Uterus (tissue), 4 donors: ENCODE measurements around the gene ERGIC1. TPM values are rescaled to one million over a fixed set of nuclear protein-coding genes. Genes with fewer than 3 reads are reported as not detected.
"Not testable (repeated sequence)": the region's sequence is repeated elsewhere in the genome, so short reads cannot be mapped to it uniquely, and the experiment has no call there.

Experiments
- DNase-seq, 2 donors: peaks; one replicate each; pipeline ENCODE4 v3.0.0-alpha.2; 2019 to 2020
- H3K27ac ChIP-seq, 2 donors: fragments of 200-600 bp; sonication (generic); 1 replicate in 1 of 2; 2 replicates in 1 of 2; pipeline ENCODE4 v1.5.1; 2016 to 2018
- H3K27me3 ChIP-seq, 2 donors: fragments of 200-600 bp; sonication (generic); one replicate each; pipeline ENCODE4 v1.5.1; 2018 to 2019; ENCODE audit warnings: control low read depth in 1 of 2
- H3K36me3 ChIP-seq, 2 donors: fragments of 200-600 bp; sonication (generic); one replicate each; pipeline ENCODE4 v1.5.1; 2019; ENCODE audit warnings: control low read depth in 1 of 2
- H3K4me1 ChIP-seq, 2 donors: fragments of 200-600 bp; sonication (generic); one replicate each; pipeline ENCODE4 v1.5.1; 2018 to 2019; ENCODE audit warnings: control low read depth in 1 of 2
- H3K4me3 ChIP-seq, 2 donors: fragments of 200-600 bp; sonication (generic); 1 replicate in 1 of 2; 2 replicates in 1 of 2; pipeline ENCODE4 v1.5.1; 2018 to 2019; ENCODE audit warnings: mild to moderate bottlenecking in 1 of 2
- H3K9me3 ChIP-seq, 2 donors: fragments of 200-600 bp; sonication (generic); one replicate each; pipeline ENCODE4 v1.5.1; 2019; ENCODE audit warnings: control low read depth in 1 of 2
- CTCF ChIP-seq, 4 experiments: fragments of 200-600 bp in 2 of 4; fragments of 450-650 bp in 2 of 4; sonication (generic) in 2 of 4; IDR thresholded peaks; one replicate each; pipeline ENCODE4 v1.5.1; 2016 to 2019; ENCODE audit warnings: antibody characterized with exemption in 4 of 4, mild to moderate bottlenecking in 2 of 4, moderate library complexity in 1 of 4
- POLR2A ChIP-seq, 2 donors: fragments of 450-650 bp; IDR thresholded peaks; one replicate each; pipeline ENCODE4 v1.6.1; 2016; ENCODE audit warnings: antibody characterized with exemption in 2 of 2, mild to moderate bottlenecking in 1 of 2, moderate library complexity in 1 of 2
- intact Hi-C: fragments of 100-400 bp; cut with DNase I; formaldehyde crosslinking; loops from one replicate; pipeline ENCODE4 v1.15.1; 2023; ENCODE audit warnings: low total_unique reads
- total RNA-seq, 4 donors: library from RNA; depleted of rRNA in 3 of 4; stranded (reverse); fragments of >200 nt in 3 of 4; gene quantifications; one replicate each; pipeline versions ENCODE4 v1.1.0 to v1.2.4, GENCODE V29; 2014 to 2023
- donor health status: DM: yes; HTN: yes; CAD: no.

The ERGIC1 gene
- total RNA-seq, 4 donors from 2014 or later: 34.8 to 130 (median 67.7) TPM

- Histone ChIP-seq H3K9me3 (peaks cover 0 to 5% of the 10 kb centered on the region in 2 donors), H3K36me3 (no peaks in the 10 kb centered on the region), H3K27me3 (no peaks in the 10 kb centered on the region), H3K4me1 (no peaks in the 10 kb centered on the region), H3K4me3 (no peak overlapping the region), H3K27ac (peak overlapping the region in 1 of 2 donors; percentile 31)
- intact Hi-C loops: no loop called here
- TF ChIP-seq POLR2A (IDR thresholded peaks at IDR 0.05) (no peak), CTCF (IDR thresholded peaks at IDR 0.05) (no peak)
- no peak for DNase-seq
These were observed 28.3 kb upstream of the ERGIC1 start for GRCh38 chr5:172805736-172806255.

GRCh38 chr5:172806897-172807672 is 27.0 kb upstream of the ERGIC1 start:
- peak overlapping the region; percentile 59 to 83 for H3K27ac ChIP-seq
- intact Hi-C loops: no loop called here
- peaks cover 0 to 5% of the 10 kb centered on the region in 2 donors for H3K9me3 ChIP-seq
- no peaks in the 10 kb centered on the region for H3K27me3 ChIP-seq
- TF ChIP-seq POLR2A (IDR thresholded peaks at IDR 0.05) (peak; percentile 63 to 68), CTCF (IDR thresholded peaks at IDR 0.05) (no peak)
- peak; percentile 75 to 86 for DNase-seq
- peak overlapping the region in 1 of 2 donors; percentile 11 for H3K4me3 ChIP-seq
- H3K4me1 ChIP-seq: no peaks in the 10 kb centered on the region
- no peaks in the 10 kb centered on the region for H3K36me3 ChIP-seq

- no peaks in the 10 kb centered on the region for H3K4me1 ChIP-seq
- intact Hi-C loops: no loop called here
- H3K36me3 ChIP-seq: no peaks in the 10 kb centered on the region
- DNase-seq: no peak
- H3K4me3 ChIP-seq: peak overlapping the region in 1 of 2 donors; percentile 11
- peak overlapping the region; percentile 51 to 83 for H3K27ac ChIP-seq
- peaks cover 0 to 5% of the 10 kb centered on the region in 2 donors for H3K9me3 ChIP-seq
- TF ChIP-seq CTCF (IDR thresholded peaks at IDR 0.05) (no peak), POLR2A (IDR thresholded peaks at IDR 0.05) (no peak)
- no peaks in the 10 kb centered on the region for H3K27me3 ChIP-seq
These were observed 26.2 kb upstream of the ERGIC1 start for GRCh38 chr5:172807766-172808311.

GRCh38 chr5:172809774-172810173 is 24.3 kb upstream of the ERGIC1 start:
- H3K36me3 ChIP-seq: no peaks in the 10 kb centered on the region
- no peaks in the 10 kb centered on the region for H3K4me1 ChIP-seq
- no peak for TF ChIP-seq CTCF (IDR thresholded peaks at IDR 0.05)
- TF ChIP-seq POLR2A (IDR thresholded peaks at IDR 0.05): no peak
- no peak overlapping the region for H3K27ac ChIP-seq
- no peak overlapping the region for H3K4me3 ChIP-seq
- no peaks in the 10 kb centered on the region for H3K27me3 ChIP-seq
- DNase-seq: no peak
- H3K9me3 ChIP-seq: peaks cover 0 to 5% of the 10 kb centered on the region in 2 donors
- intact Hi-C loops: no loop called here

- intact Hi-C loops, H3K27me3 ChIP-seq, H3K27ac ChIP-seq, H3K36me3 ChIP-seq, H3K9me3 ChIP-seq, H3K4me3 ChIP-seq, H3K4me1 ChIP-seq, DNase-seq: not testable (repeated sequence)
These were observed 23.1 kb upstream of the ERGIC1 start for GRCh38 chr5:172810996-172811395.
